Progenitor cell of endocrine pancreas (in vitro differentiated cells): ENCODE data around the gene PPM1H. TPM values are rescaled to one million over a fixed set of nuclear protein-coding genes. Genes with fewer than 3 reads are reported as not detected.
A peak's percentile ranks its signal among the peaks of the same experiment; 100 is the strongest.

ENCODE experiments used
- DNase-seq: peaks from one replicate; pipeline ENCODE4 v3.0.0; 2021; ENCODE audit warnings: low spot score; ENCODE audit not compliant: unreplicated experiment
- H3K27ac Mint-ChIP-seq: 2 replicates; pipeline ENCODE4 v1.8.0; 2021; ENCODE audit warnings: mild to moderate bottlenecking, moderate library complexity, mixed read lengths
- H3K27me3 Mint-ChIP-seq: 2 replicates; pipeline ENCODE4 v1.8.0; 2021; ENCODE audit warnings: mixed read lengths
- H3K36me3 Mint-ChIP-seq: 2 replicates; pipeline ENCODE4 v1.8.0; 2022; ENCODE audit warnings: mixed read lengths; ENCODE audit not compliant: insufficient read depth
- H3K4me1 Mint-ChIP-seq: 2 replicates; pipeline ENCODE4 v1.8.0; 2021; ENCODE audit warnings: low read depth, mixed read lengths
- H3K4me3 Mint-ChIP-seq: 2 replicates; pipeline ENCODE4 v1.8.0; 2021; ENCODE audit warnings: low read depth, mild to moderate bottlenecking, moderate library complexity, mixed read lengths
- H3K9me3 Mint-ChIP-seq: 2 replicates; pipeline ENCODE4 v1.8.0; 2021; ENCODE audit warnings: low read depth, mixed read lengths
- CTCF ChIP-seq: fragments of 200-600 bp; sonication (generic); IDR thresholded peaks from one replicate; pipeline ENCODE4 v1.5.0; 2021; ENCODE audit warnings: antibody characterized with exemption, mild to moderate bottlenecking; ENCODE audit not compliant: unreplicated experiment
- microRNA-seq: library from miRNA; unstranded; fragments of <30 nt; microRNA quantifications from one replicate; pipeline ENCODE4 v1.1.0, GENCODE V29; 2020; ENCODE audit warnings: borderline number of aligned reads; ENCODE audit not compliant: unreplicated experiment
- total RNA-seq: library from RNA; stranded (reverse); gene quantifications from 2 replicates; pipeline ENCODE4 v1.2.1, GENCODE V29; 2021

PPM1H gene
- total RNA-seq, 1 donor from 2014 or later = 25.4 TPM

- peak; percentile 32 for TF ChIP-seq CTCF
- H3K27ac Mint-ChIP-seq = no peak overlapping the region
Measured at GRCh38 chr12:62599854-62600437, 335.0 kb downstream of the PPM1H start.

GRCh38 chr12:62598846-62599245 is 336.1 kb downstream of the PPM1H start:
- DNase-seq = no peak
- H3K4me3 Mint-ChIP-seq = no peak overlapping the region
- H3K27ac Mint-ChIP-seq = no peak overlapping the region
- H3K36me3 Mint-ChIP-seq = no peaks in the 10 kb centered on the region
- H3K4me1 Mint-ChIP-seq = peaks cover 7% of the 10 kb centered on the region
- TF ChIP-seq CTCF = no peak
- no peaks in the 10 kb centered on the region for H3K27me3 Mint-ChIP-seq
- H3K9me3 Mint-ChIP-seq = no peaks in the 10 kb centered on the region

More at GRCh38 chr12:62599854-62600437, 335.0 kb downstream of the PPM1H start:
- Mint-ChIP-seq H3K4me3 (no peak overlapping the region), H3K9me3 (no peaks in the 10 kb centered on the region), H3K36me3 (no peaks in the 10 kb centered on the region), H3K4me1 (peaks cover 15% of the 10 kb centered on the region), H3K27me3 (no peaks in the 10 kb centered on the region)
- DNase-seq = no peak

- H3K27me3 Mint-ChIP-seq = no peaks in the 10 kb centered on the region
- no peak for TF ChIP-seq CTCF
- no peak for DNase-seq
- H3K9me3 Mint-ChIP-seq = no peaks in the 10 kb centered on the region
- no peak overlapping the region for H3K4me3 Mint-ChIP-seq
- H3K27ac Mint-ChIP-seq = no peak overlapping the region
- peaks cover 5% of the 10 kb centered on the region for H3K4me1 Mint-ChIP-seq
- no peaks in the 10 kb centered on the region for H3K36me3 Mint-ChIP-seq
Measured at GRCh38 chr12:62597253-62597652, 337.7 kb downstream of the PPM1H start.

Small RNA genes within 50 kb of the gene (microRNA-seq; reads per million reads assigned to microRNA genes)
- gene MIRLET7I = 380 reads per million, percentile 70 among the genes with 10 or more reads in this experiment

Other genes starting within 250 kb of the PPM1H start
- gene AVPR1A, start 216.1 kb upstream of the PPM1H start, total RNA-seq = 0.16 TPM in 1 of 2 replicates, not detected in the other